Esophagus muscularis mucosa (tissue), 4 donors: ENCODE results near the gene RASSF1. TPM values are rescaled to one million over a fixed set of nuclear protein-coding genes. Genes with fewer than 3 reads are reported as not detected.

Experiments used
- DNase-seq: peaks from one replicate; pipeline ENCODE4 v3.0.0-alpha.2; 2017; ENCODE audit errors: extremely low spot score
- H3K27ac ChIP-seq, 4 donors: fragments of 200-600 bp; sonication (generic); replicated peaks in 1 of 4; 1 replicate in 3 of 4; 2 replicates in 1 of 4; pipeline ENCODE4 v1.5.1; 2016 to 2019; ENCODE audit warnings: mild to moderate bottlenecking in 1 of 4
- H3K27me3 ChIP-seq, 4 donors: fragments of 200-600 bp; sonication (generic); one replicate each; pipeline versions ENCODE4 v1.5.1 to v1.6.0; 2016 to 2019
- H3K36me3 ChIP-seq, 4 donors: fragments of 200-600 bp; sonication (generic); one replicate each; pipeline ENCODE4 v1.5.1; 2016 to 2019
- H3K4me1 ChIP-seq, 4 donors: fragments of 200-600 bp; sonication (generic); one replicate each; pipeline ENCODE4 v1.5.1; 2016 to 2019
- H3K4me3 ChIP-seq, 4 donors: fragments of 200-600 bp; sonication (generic); 1 replicate in 2 of 4; 2 replicates in 2 of 4; pipeline ENCODE4 v1.5.1; 2016 to 2019; ENCODE audit warnings: mild to moderate bottlenecking in 4 of 4, moderate library complexity in 1 of 4
- H3K9me3 ChIP-seq, 4 donors: fragments of 200-600 bp; sonication (generic); 1 replicate in 3 of 4; 2 replicates in 1 of 4; pipeline ENCODE4 v1.5.1; 2016 to 2019
- EP300 ChIP-seq: sonication (generic); formaldehyde crosslinking; IDR thresholded peaks from one replicate; pipeline ENCODE4 v1.6.1; 2017; ENCODE audit warnings: antibody characterized with exemption
- POLR2A ChIP-seq: fragments of 450-650 bp; IDR thresholded peaks from one replicate; pipeline ENCODE4 v1.6.1; 2017; ENCODE audit warnings: antibody characterized with exemption, moderate library complexity, mild to moderate bottlenecking, low read depth
- POLR2AphosphoS5 ChIP-seq, 2 donors: sonication (generic); formaldehyde crosslinking; IDR thresholded peaks; one replicate each; pipeline ENCODE4 v1.6.1; 2017; ENCODE audit warnings: antibody characterized with exemption in 2 of 2
- WGBS: methylation state at CpG from one replicate; pipeline ENCODE4 v1.1.5; 2018; 5-methylcytosine and 5-hydroxymethylcytosine counted together
- intact Hi-C: fragments of 100-400 bp; cut with DNase I; formaldehyde crosslinking; loops from one replicate; pipeline ENCODE4 v1.15.1; 2023
- total RNA-seq, 4 donors: library from RNA; depleted of rRNA; stranded (reverse); fragments of >200 nt; gene quantifications; one replicate each; pipeline versions ENCODE4 v1.1.0 to v1.2.1, GENCODE V29; 2016
- TF ChIP-seq, protein P1 (sequence below), 3 experiments: fragments of 200-600 bp in 2 of 3; fragments of 450-650 bp in 1 of 3; sonication (generic) in 2 of 3; IDR thresholded peaks; one replicate each; pipeline ENCODE4 v1.5.1; 2017 to 2019; ENCODE audit warnings: antibody characterized with exemption in 3 of 3, mild to moderate bottlenecking in 2 of 3, moderate library complexity in 1 of 3

The RASSF1 gene
- total RNA-seq, 4 donors from 2014 or later = 28.7 to 44.2 (median 33.2) TPM

DNA sequence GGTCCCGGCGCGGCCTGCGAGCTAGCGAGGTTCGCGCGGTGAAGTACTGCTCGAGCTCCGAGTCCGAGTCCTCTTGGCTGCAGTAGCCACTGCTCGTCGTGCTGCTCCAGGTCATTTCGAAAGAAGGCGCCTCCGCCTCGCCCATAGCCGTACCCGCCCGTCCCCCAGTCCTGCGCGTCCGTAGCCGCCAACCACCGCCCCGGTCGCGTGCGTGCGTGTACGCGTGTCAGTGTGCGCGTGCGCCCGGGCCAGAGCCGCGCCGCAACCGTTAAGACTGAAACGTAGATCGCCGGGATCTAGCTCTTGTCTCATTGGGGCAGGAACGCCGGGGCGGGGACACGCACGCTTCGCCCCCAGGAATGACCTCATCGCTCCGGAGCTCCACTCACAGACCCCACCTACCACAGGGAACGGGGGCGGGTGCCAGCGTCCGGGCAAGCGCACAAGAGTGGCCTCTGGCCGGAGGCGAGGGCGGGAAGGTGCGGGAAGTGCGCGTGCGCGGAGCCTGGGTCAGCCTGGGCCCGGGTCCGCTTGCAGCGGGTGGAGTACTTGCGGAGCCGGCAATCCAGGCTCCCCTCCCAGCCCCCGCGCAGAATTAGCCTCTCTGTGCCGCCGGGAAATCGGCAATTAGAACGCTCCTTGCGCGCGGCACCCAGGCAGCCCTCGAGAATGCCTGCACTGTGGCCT is 3.3 kb downstream of the RASSF1 start:
- WGBS = 0% methylated on average over 3 of the region's 79 CpGs
- intact Hi-C loops = no loop called here
- TF ChIP-seq POLR2AphosphoS5 (IDR thresholded peaks at IDR 0.05) (peak; percentile 99), EP300 (no peak), POLR2A (peak; percentile 81)
- TF ChIP-seq, protein P1, sequence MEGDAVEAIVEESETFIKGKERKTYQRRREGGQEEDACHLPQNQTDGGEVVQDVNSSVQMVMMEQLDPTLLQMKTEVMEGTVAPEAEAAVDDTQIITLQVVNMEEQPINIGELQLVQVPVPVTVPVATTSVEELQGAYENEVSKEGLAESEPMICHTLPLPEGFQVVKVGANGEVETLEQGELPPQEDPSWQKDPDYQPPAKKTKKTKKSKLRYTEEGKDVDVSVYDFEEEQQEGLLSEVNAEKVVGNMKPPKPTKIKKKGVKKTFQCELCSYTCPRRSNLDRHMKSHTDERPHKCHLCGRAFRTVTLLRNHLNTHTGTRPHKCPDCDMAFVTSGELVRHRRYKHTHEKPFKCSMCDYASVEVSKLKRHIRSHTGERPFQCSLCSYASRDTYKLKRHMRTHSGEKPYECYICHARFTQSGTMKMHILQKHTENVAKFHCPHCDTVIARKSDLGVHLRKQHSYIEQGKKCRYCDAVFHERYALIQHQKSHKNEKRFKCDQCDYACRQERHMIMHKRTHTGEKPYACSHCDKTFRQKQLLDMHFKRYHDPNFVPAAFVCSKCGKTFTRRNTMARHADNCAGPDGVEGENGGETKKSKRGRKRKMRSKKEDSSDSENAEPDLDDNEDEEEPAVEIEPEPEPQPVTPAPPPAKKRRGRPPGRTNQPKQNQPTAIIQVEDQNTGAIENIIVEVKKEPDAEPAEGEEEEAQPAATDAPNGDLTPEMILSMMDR (IDR thresholded peaks at IDR 0.05) = no peak

DNA sequence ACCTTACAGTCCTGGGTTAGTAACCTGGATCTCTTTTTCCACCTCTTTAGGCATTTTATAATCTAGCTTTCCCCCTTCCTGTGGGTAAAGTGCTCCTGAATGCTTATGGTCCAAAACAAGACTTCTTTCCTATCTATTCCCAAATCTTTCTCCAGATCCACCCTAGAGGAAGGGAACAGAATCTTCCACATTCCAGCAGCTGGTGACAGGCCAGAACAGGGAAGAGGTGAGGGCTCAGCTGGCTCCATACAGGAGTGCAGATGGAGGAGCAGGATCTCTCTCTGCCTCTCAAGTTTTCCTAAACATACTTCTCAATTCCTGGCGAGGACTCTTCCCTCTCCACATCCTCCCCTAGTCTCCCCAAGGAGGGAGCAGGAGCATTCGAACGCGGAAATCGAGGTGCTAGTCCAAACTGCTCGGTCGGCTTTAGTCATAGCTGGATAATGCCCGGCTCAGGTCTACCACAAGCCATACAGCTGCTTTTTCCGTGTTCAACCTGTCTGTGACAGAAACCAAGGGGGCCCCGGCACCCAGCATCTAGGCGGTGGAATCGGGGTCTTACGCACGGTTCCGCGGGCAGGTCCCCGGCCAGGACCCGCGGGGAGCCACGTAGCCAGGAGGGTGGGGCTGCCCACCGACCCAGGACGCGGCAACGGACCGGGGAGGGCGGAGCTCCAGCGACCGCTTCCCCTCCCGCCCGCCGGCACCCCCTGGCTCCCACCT is 4.0 kb downstream of the RASSF1 start:
- H3K4me1 ChIP-seq = peaks cover 78 to 91% (median 88%) of the 10 kb centered on the region in 4 donors
- DNase-seq = no peak
- 10% methylated on average over 10 of the region's 31 CpGs for WGBS
- H3K27ac ChIP-seq = peak overlapping the region; percentile 96 to 100 (median 98)
- intact Hi-C loops = no loop called here
- peak overlapping the region; percentile 74 to 92 (median 88) for H3K4me3 ChIP-seq
- no peak for TF ChIP-seq POLR2AphosphoS5 (IDR thresholded peaks at IDR 0.05)
- TF ChIP-seq, protein P1 (IDR thresholded peaks at IDR 0.05) = no peak
- TF ChIP-seq POLR2A = no peak
- peaks cover 4 to 16% (median 9%) of the 10 kb centered on the region in 4 donors for H3K36me3 ChIP-seq
- H3K9me3 ChIP-seq = no peaks in the 10 kb centered on the region
- H3K27me3 ChIP-seq = no peaks in the 10 kb centered on the region

More for the DNA sequence above, 3.3 kb downstream of the RASSF1 start:
- no peaks in the 10 kb centered on the region for H3K27me3 ChIP-seq
- peaks cover 73 to 92% (median 89%) of the 10 kb centered on the region in 4 donors for H3K4me1 ChIP-seq
- peaks cover 0 to 9% (median 2%) of the 10 kb centered on the region in 4 donors for H3K36me3 ChIP-seq
- peak overlapping the region; percentile 74 to 92 (median 88) for H3K4me3 ChIP-seq
- peak; percentile 100 for DNase-seq
- H3K9me3 ChIP-seq = no peaks in the 10 kb centered on the region
- peak overlapping the region; percentile 96 to 100 (median 98) for H3K27ac ChIP-seq

DNA sequence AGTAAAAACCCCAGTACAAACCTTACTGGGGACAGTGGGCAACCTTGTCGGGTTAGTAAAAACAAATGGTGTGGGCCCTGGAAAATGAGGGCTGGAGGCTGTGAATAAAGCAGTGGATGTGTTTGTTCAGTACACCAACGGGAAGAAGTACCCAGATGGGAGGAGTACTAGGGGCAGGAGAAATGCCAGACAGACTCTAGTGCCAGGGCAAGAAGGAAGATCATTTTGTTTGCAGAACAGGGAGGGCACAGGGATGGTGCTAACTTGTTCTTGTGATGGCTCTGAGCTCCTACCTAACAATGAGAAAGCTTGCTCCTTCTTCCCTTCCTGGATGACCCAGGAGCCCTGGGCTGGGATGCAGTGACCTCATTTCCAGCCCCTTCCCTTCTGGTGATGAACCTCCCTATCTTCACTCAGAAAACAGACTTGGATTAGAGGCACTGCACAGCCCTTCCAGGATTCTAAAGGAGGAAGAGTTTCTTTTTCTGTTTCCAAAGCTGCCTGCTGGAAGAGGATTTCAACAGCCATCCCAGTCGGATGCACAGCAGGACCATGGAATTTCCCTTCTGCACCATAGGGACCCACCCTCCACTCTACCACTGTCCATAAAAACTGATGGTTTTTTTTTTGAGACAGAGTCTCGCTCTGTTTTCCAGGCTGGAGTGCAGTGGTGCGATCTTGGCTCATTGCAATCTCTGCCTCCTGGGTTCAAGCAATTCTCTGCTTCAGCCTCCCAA is 6.1 kb downstream of the RASSF1 start:
- TF ChIP-seq EP300 = no peak
- TF ChIP-seq POLR2AphosphoS5 (IDR thresholded peaks at IDR 0.05) = no peak
- TF ChIP-seq, protein P1 (IDR thresholded peaks at IDR 0.05) = no peak
- TF ChIP-seq POLR2A = no peak
- intact Hi-C loops = no loop called here
- H3K27ac ChIP-seq = peak overlapping the region; percentile 96 to 100 (median 98)
- DNase-seq = no peak
- 65% methylated on average over 5 of the region's 5 CpGs for WGBS
- H3K4me1 ChIP-seq = peaks cover 63 to 70% (median 67%) of the 10 kb centered on the region in 4 donors
- H3K36me3 ChIP-seq = peaks cover 24 to 37% (median 30%) of the 10 kb centered on the region in 4 donors
- H3K9me3 ChIP-seq = no peaks in the 10 kb centered on the region
- H3K4me3 ChIP-seq = peak overlapping the region in 2 of 4 donors; percentile 1 to 2
- no peaks in the 10 kb centered on the region for H3K27me3 ChIP-seq

DNA sequence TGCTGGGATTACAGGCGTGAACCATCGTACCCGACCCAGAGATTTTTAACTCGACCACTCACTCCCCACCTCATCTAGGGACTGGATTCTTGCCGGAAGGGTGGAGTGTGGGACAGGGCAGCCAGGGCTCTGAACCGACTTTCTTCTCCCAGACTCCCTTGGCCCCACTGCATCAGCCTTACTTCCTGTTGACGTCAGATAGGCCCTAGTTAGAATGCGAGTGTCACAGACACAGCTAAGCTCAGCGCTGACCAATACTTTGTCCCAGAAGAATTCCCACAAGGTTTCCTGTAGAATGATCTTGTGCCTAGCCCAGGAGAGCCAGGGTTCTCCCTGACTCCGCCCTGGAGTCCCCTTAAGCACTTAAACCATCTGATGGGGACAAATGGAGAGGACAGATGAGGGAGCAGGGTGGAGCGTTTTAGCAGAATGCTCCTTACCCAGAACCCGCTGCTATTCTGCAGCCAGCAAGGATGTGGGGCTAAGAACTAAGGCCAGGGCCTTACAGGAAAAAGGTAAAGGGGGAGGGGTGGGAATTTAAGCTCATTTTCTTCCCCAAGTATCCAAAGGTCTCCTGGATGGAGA is 6.8 kb downstream of the RASSF1 start:
- Histone ChIP-seq H3K9me3 (no peaks in the 10 kb centered on the region), H3K27ac (peak overlapping the region; percentile 96 to 100 (median 98)), H3K27me3 (no peaks in the 10 kb centered on the region), H3K4me3 (peak overlapping the region in 1 of 4 donors; percentile 18), H3K4me1 (peaks cover 61 to 68% (median 63%) of the 10 kb centered on the region in 4 donors), H3K36me3 (peaks cover 24 to 43% (median 36%) of the 10 kb centered on the region in 4 donors)
- 67% methylated on average over 7 of the region's 12 CpGs for WGBS
- no peak for DNase-seq
- intact Hi-C loops = no loop called here
- TF ChIP-seq, protein P1 (IDR thresholded peaks at IDR 0.05) = no peak
- no peak for TF ChIP-seq POLR2A
- TF ChIP-seq POLR2AphosphoS5 (IDR thresholded peaks at IDR 0.05) = peak; percentile 66 to 70
- no peak for TF ChIP-seq EP300
